H9 (cell line): ENCODE results near the gene JARID2. TPM values are rescaled to one million over a fixed set of nuclear protein-coding genes. Genes with fewer than 3 reads are reported as not detected.

ENCODE experiments used
- DNase-seq: peaks from one replicate; pipeline ENCODE4 v3.0.0-alpha.2; 2017
- H2AFZ ChIP-seq: one replicate; pipeline ENCODE4 v1.6.1; 2013; ENCODE audit warnings: mild to moderate bottlenecking, low read length, control low read depth, moderate library complexity
- H2AK5ac ChIP-seq: 2 replicates; pipeline ENCODE4 v1.6.1; 2013; ENCODE audit warnings: low read length, control low read depth, mixed read lengths; ENCODE audit not compliant: insufficient read length
- H2BK120ac ChIP-seq: one replicate; pipeline ENCODE4 v1.6.1; 2013; ENCODE audit warnings: low read depth, mild to moderate bottlenecking, low read length, control low read depth, inconsistent platforms; ENCODE audit not compliant: poor library complexity, severe bottlenecking
- H2BK12ac ChIP-seq: 2 replicates; pipeline ENCODE4 v1.6.1; 2013; ENCODE audit warnings: low read length, control low read depth, mixed read lengths, low read depth; ENCODE audit not compliant: insufficient read length
- H2BK15ac ChIP-seq: 2 replicates; pipeline ENCODE4 v1.6.1; 2013; ENCODE audit warnings: low read depth, low read length, control low read depth
- H2BK20ac ChIP-seq: one replicate; pipeline ENCODE4 v1.6.1; 2013; ENCODE audit warnings: low read depth, mild to moderate bottlenecking, low read length, control low read depth, inconsistent platforms; ENCODE audit not compliant: poor library complexity, severe bottlenecking
- H2BK5ac ChIP-seq: 2 replicates; pipeline ENCODE4 v1.6.1; 2013; ENCODE audit warnings: low read length, control low read depth, mixed read lengths; ENCODE audit not compliant: insufficient read length
- H3K14ac ChIP-seq: 2 replicates; pipeline ENCODE4 v1.6.1; 2013; ENCODE audit warnings: low read length, control low read depth; ENCODE audit not compliant: insufficient read depth
- H3K18ac ChIP-seq: 2 replicates; pipeline ENCODE4 v1.6.1; 2013; ENCODE audit warnings: low read depth, mild to moderate bottlenecking, mixed read lengths, low read length, control low read depth; ENCODE audit not compliant: insufficient read length
- H3K23ac ChIP-seq: 2 replicates; pipeline ENCODE4 v1.6.1; 2013; ENCODE audit warnings: low read length, control low read depth, mixed read lengths, low read depth; ENCODE audit not compliant: insufficient read length
- H3K23me2 ChIP-seq: 2 replicates; pipeline ENCODE4 v1.6.1; 2013; ENCODE audit warnings: low read depth, mild to moderate bottlenecking, mixed read lengths, low read length, control low read depth; ENCODE audit not compliant: insufficient read length, poor library complexity, severe bottlenecking
- H3K27ac ChIP-seq: 2 replicates; pipeline ENCODE4 v1.5.1; 2013; ENCODE audit warnings: low read length, control low read depth, mixed read lengths, low read depth; ENCODE audit not compliant: insufficient read length
- H3K27me3 ChIP-seq: 2 replicates; pipeline ENCODE4 v1.6.1; 2013; ENCODE audit warnings: low read length, control low read depth, inconsistent platforms; ENCODE audit not compliant: insufficient read depth
- H3K4ac ChIP-seq: 2 replicates; pipeline ENCODE4 v1.6.1; 2013; ENCODE audit warnings: low read depth, mild to moderate bottlenecking, control low read depth, inconsistent platforms, low read length, moderate library complexity
- H3K4me1 ChIP-seq: 2 replicates; pipeline ENCODE4 v1.6.1; 2013; ENCODE audit warnings: low read length, control low read depth, inconsistent platforms; ENCODE audit not compliant: insufficient read depth
- H3K4me2 ChIP-seq: 2 replicates; pipeline ENCODE4 v1.6.1; 2013; ENCODE audit warnings: low read length, control low read depth, mixed read lengths; ENCODE audit not compliant: insufficient read length, insufficient read depth
- H3K56ac ChIP-seq: 2 replicates; pipeline ENCODE4 v1.6.1; 2013; ENCODE audit warnings: low read depth, mild to moderate bottlenecking, mixed read lengths, low read length, control low read depth; ENCODE audit not compliant: insufficient read length
- H3K79me1 ChIP-seq: 2 replicates; pipeline ENCODE4 v1.6.1; 2013; ENCODE audit warnings: low read depth, mild to moderate bottlenecking, moderate library complexity, low read length, control low read depth, inconsistent platforms; ENCODE audit not compliant: insufficient read depth, poor library complexity, severe bottlenecking
- H3K79me2 ChIP-seq: 2 replicates; pipeline ENCODE4 v1.6.1; 2013; ENCODE audit warnings: low read length, control low read depth, inconsistent platforms; ENCODE audit not compliant: insufficient read depth
- H3K9ac ChIP-seq: 2 replicates; pipeline ENCODE4 v1.6.1; 2013; ENCODE audit warnings: low read length, control low read depth, mixed read lengths; ENCODE audit not compliant: insufficient read length; ENCODE audit errors: extremely low read depth
- H3K9me3 ChIP-seq: one replicate; pipeline ENCODE4 v1.6.1; 2013; ENCODE audit warnings: low read depth, low read length, inconsistent platforms; ENCODE audit not compliant: control insufficient read depth
- H3T11ph ChIP-seq: one replicate; pipeline ENCODE4 v1.6.1; 2013; ENCODE audit warnings: mild to moderate bottlenecking, low read length, control low read depth, inconsistent platforms
- H4K20me1 ChIP-seq: one replicate; pipeline ENCODE4 v1.6.1; 2013; ENCODE audit not compliant: control insufficient read depth, insufficient read length, insufficient read depth
- H4K5ac ChIP-seq: 2 replicates; pipeline ENCODE4 v1.6.1; 2013; ENCODE audit warnings: low read depth, mild to moderate bottlenecking, mixed read lengths, low read length, control low read depth; ENCODE audit not compliant: insufficient read length
- H4K8ac ChIP-seq: replicated peaks from 2 replicates; pipeline ENCODE4 v1.6.1; 2013; ENCODE audit warnings: low read length, control low read depth, mixed read lengths, low read depth; ENCODE audit not compliant: insufficient read length
- H4K91ac ChIP-seq: 2 replicates; pipeline ENCODE4 v1.6.1; 2013; ENCODE audit warnings: low read depth, mild to moderate bottlenecking, moderate library complexity, mixed read lengths, low read length, control low read depth; ENCODE audit not compliant: insufficient read length
- H3K27ac Mint-ChIP-seq, 3 experiments: 2 replicates in 2 of 3; 3 replicates in 1 of 3; pipeline ENCODE4 v1.8.0; 2020 to 2021; ENCODE audit warnings: mixed read lengths in 3 of 3, mild to moderate bottlenecking in 1 of 3, moderate library complexity in 1 of 3
- H3K27me3 Mint-ChIP-seq: 2 replicates; pipeline ENCODE4 v1.8.0; 2021; ENCODE audit warnings: low read depth, mild to moderate bottlenecking, moderate library complexity, mixed read lengths
- H3K36me3 Mint-ChIP-seq, 3 experiments: 2 replicates in 2 of 3; 3 replicates in 1 of 3; pipeline ENCODE4 v1.8.0; 2020 to 2021; ENCODE audit warnings: low read depth in 3 of 3, mixed read lengths in 3 of 3; ENCODE audit not compliant: insufficient read depth in 1 of 3
- H3K4me1 Mint-ChIP-seq, 2 experiments: 2 replicates each; pipeline ENCODE4 v1.8.0; 2020; ENCODE audit warnings: mixed read lengths in 2 of 2
- H3K4me3 Mint-ChIP-seq, 2 experiments: 2 replicates in 1 of 2; 3 replicates in 1 of 2; pipeline ENCODE4 v1.8.0; 2020 to 2021; ENCODE audit warnings: mild to moderate bottlenecking in 2 of 2, mixed read lengths in 2 of 2, moderate library complexity in 1 of 2
- H3K9me3 Mint-ChIP-seq, 2 experiments: 2 replicates in 1 of 2; 3 replicates in 1 of 2; pipeline ENCODE4 v1.8.0; 2020; ENCODE audit warnings: mild to moderate bottlenecking in 2 of 2, mixed read lengths in 2 of 2, moderate library complexity in 1 of 2
- CTCF ChIP-seq: fragments of 200-600 bp; sonication (generic); conservative IDR thresholded peaks from 3 replicates; pipeline ENCODE4 v1.8.0; 2021; ENCODE audit warnings: antibody characterized with exemption, mild to moderate bottlenecking
- total RNA-seq: library from RNA; stranded (reverse); gene quantifications from 2 replicates; pipeline ENCODE4 v1.2.1, GENCODE V29; 2021

Gene JARID2
- total RNA-seq, 1 experiment from 2014 or later = 174 TPM

GRCh38 chr6:15404685-15404980 lies 158.8 kb downstream of the JARID2 start:
- no peak for DNase-seq
- no peak overlapping the region for H3K9ac ChIP-seq
- H3K4me2 ChIP-seq = no peak overlapping the region
- no peak overlapping the region for H3K14ac ChIP-seq
- no peaks in the 10 kb centered on the region for H3K36me3 Mint-ChIP-seq
- H3K4me1 Mint-ChIP-seq = peaks cover 88 to 91% of the 10 kb centered on the region in 2 experiments
- H3K27ac ChIP-seq = no peak overlapping the region
- no peaks in the 10 kb centered on the region for H3K27me3 ChIP-seq
- H3K23me2 ChIP-seq = no peaks in the 10 kb centered on the region
- no peak overlapping the region for H3K4ac ChIP-seq
- peaks cover 3% of the 10 kb centered on the region for H4K20me1 ChIP-seq
- no peak overlapping the region for H4K91ac ChIP-seq
- H3K9me3 ChIP-seq = no peaks in the 10 kb centered on the region
- no peak for TF ChIP-seq CTCF
- H3K23ac ChIP-seq = no peak overlapping the region
- H2AFZ ChIP-seq = no peak overlapping the region
- H3T11ph ChIP-seq = no peak overlapping the region
- H3K4me1 ChIP-seq = peaks cover 31% of the 10 kb centered on the region
- H2BK12ac ChIP-seq = no peak overlapping the region
- peak overlapping the region in 1 of 3 experiments; percentile 43; a peak in 1 of 7 replicates for H3K27ac Mint-ChIP-seq
- no peak overlapping the region for H4K5ac ChIP-seq
- no peak overlapping the region for H4K8ac ChIP-seq
- no peaks in the 10 kb centered on the region for H3K9me3 Mint-ChIP-seq
- H2BK15ac ChIP-seq = no peak overlapping the region
- peaks cover 2% of the 10 kb centered on the region for H3K79me1 ChIP-seq
- H2BK20ac ChIP-seq = no peak overlapping the region
- H3K27me3 Mint-ChIP-seq = no peaks in the 10 kb centered on the region; the same call in 1 of the 2 replicates
- H2BK5ac ChIP-seq = no peak overlapping the region
- no peak overlapping the region for H3K4me3 Mint-ChIP-seq
- no peak overlapping the region for H3K56ac ChIP-seq
- no peak overlapping the region for H2BK120ac ChIP-seq
- peaks cover 98% of the 10 kb centered on the region for H3K79me2 ChIP-seq
- no peak overlapping the region for H3K18ac ChIP-seq
- no peak overlapping the region for H2AK5ac ChIP-seq
